ENCODE measurements around the gene GIT2. TPM values are rescaled to one million over a fixed set of nuclear protein-coding genes. Genes with fewer than 3 reads are reported as not detected.

The GIT2 gene
- total and polyA plus RNA-seq, 2 experiments from 2014 or later = 15.8 to 20.9 TPM

GRCh38 chr12:109996483-109996853 is 300 bp upstream of the GIT2 start:
- peaks cover 16% of the 10 kb centered on the region for H3K27me3 Mint-ChIP-seq (ENCODE audit: insufficient read depth, low read depth, poor library complexity)
- peaks cover 25% of the 10 kb centered on the region for H3K79me2 ChIP-seq (replicated peaks; ENCODE audit: insufficient read depth)
- no peaks in the 10 kb centered on the region; the same call in 2 of the 3 replicates for H3K36me3 Mint-ChIP-seq (ENCODE audit: low read depth)
- ATAC-seq (no peak), DNase-seq (ENCODE audit: low spot score) (no peak)
- 0 out of 2 replicates have a peak, but pooled peaks cover 3% of the 10 kb centered on the region for H3K9me2 ChIP-seq (ENCODE audit: insufficient read depth)
- H3K4me3 ChIP-seq = peak overlapping the region; percentile 88
- peak overlapping the region; percentile 86 for H3K27ac Mint-ChIP-seq
- H3F3A ChIP-seq (replicated peaks; ENCODE audit: low read depth) = 0 out of 2 replicates have a peak, but pooled peaks cover 2% of the 10 kb centered on the region
- TF ChIP-seq STAT1 (IDR thresholded peaks at IDR 0.05; ENCODE audit: unreplicated experiment) = no peak
- TF ChIP-seq JUNB (IDR thresholded peaks at IDR 0.05; ENCODE audit: unreplicated experiment) = no peak
- TF ChIP-seq NANOG (IDR thresholded peaks at IDR 0.05; ENCODE audit: borderline replicate concordance) = no peak
- no peak for TF ChIP-seq ZNF331 (CRISPR knock-in tag; IDR thresholded peaks at IDR 0.05; ENCODE audit: low read depth)
- no peak for TF ChIP-seq ZNF114 (CRISPR knock-in tag; IDR thresholded peaks at IDR 0.05)
- TF ChIP-seq EZH2 (IDR thresholded peaks at IDR 0.05; ENCODE audit: low read depth, unreplicated experiment) = no peak
- no peak for TF ChIP-seq POLR2AphosphoS5 (IDR thresholded peaks at IDR 0.05; ENCODE audit: low read depth)
- no peak for TF ChIP-seq ZNF462 (CRISPR knock-in tag; IDR thresholded peaks at IDR 0.05)
- no peak for TF ChIP-seq CREB1 (CRISPR knock-in tag; IDR thresholded peaks at IDR 0.05; ENCODE audit: low read depth)
- no peak for TF ChIP-seq REST (IDR thresholded peaks at IDR 0.05; ENCODE audit: unreplicated experiment)
- TF ChIP-seq EZH2phosphoT487 (IDR thresholded peaks at IDR 0.05; ENCODE audit: unreplicated experiment) = no peak
- TF ChIP-seq CTCF (conservative IDR thresholded peaks at IDR 0.05; ENCODE audit: low read depth in 2 of 2) = no peak
- peak overlapping the region; percentile 18; the same call in 1 of the 2 replicates for H3K27ac ChIP-seq (ENCODE audit: low read depth)
- H3K4me1 Mint-ChIP-seq = peaks cover 19% of the 10 kb centered on the region
- peak overlapping the region; percentile 94 for H3K4me3 Mint-ChIP-seq
- peak overlapping the region; percentile 83; the same call in 1 of the 2 replicates for H2AFZ ChIP-seq
- H3K36me3 ChIP-seq (ENCODE audit: insufficient read depth) = no peaks in the 10 kb centered on the region
- H3K4me1 ChIP-seq (ENCODE audit: insufficient read depth) = peaks cover 25% of the 10 kb centered on the region
- H3K9me3 Mint-ChIP-seq = no peaks in the 10 kb centered on the region
- H3K4me2 ChIP-seq = peak overlapping the region; percentile 89
- H3K27me3 ChIP-seq (ENCODE audit: insufficient read depth) = peaks cover 19% of the 10 kb centered on the region
- H4K20me1 ChIP-seq (replicated peaks; ENCODE audit: insufficient read depth) = peaks cover 12% of the 10 kb centered on the region

All from GM23338 (cell line).